A549 (cell line): ENCODE data around the gene ELF3.

Experiments used
- CTCF ChIP-seq: fragments of >200 bp; sonication (Bioruptor Twin); formaldehyde crosslinking; IDR thresholded peaks from 3 replicates; pipeline ENCODE4 v1.5.1; 2016
- FOXS1 ChIP-seq: fragments of 250-450 bp; sonication (Bioruptor Pico); IDR thresholded peaks from 2 replicates; pipeline ENCODE4 v1.5.0; 2020; ENCODE audit warnings: mild to moderate bottlenecking, moderate library complexity
- JUN ChIP-seq, 2 experiments: fragments of >200 bp; sonication (Bioruptor Twin); formaldehyde crosslinking; IDR thresholded peaks; 2 replicates in 1 of 2; 3 replicates in 1 of 2; pipeline ENCODE4 v1.6.1; 2016 to 2017
- POLR2A ChIP-seq: IDR thresholded peaks from 2 replicates; pipeline ENCODE4 v1.6.1; 2012; ENCODE audit warnings: mild to moderate bottlenecking, low read length
- POLR2AphosphoS2 ChIP-seq: conservative IDR thresholded peaks from 2 replicates; pipeline ENCODE4 v1.6.1; 2012; ENCODE audit warnings: low read length, improper control_type of control experiment, inconsistent platforms

GRCh38 chr1:201982623-201983379 lies 27.6 kb upstream of the ELF3 start, which contains the start of gene RNPEP:
- TF ChIP-seq POLR2AphosphoS2: no peak
- TF ChIP-seq CTCF: no peak; the same call in none of the 3 replicates
- TF ChIP-seq POLR2A: peak; percentile 88
- TF ChIP-seq JUN (IDR thresholded peaks at IDR 0.05): peak in 1 of 2 experiments; percentile 73; a peak in 3 of 5 replicates
- TF ChIP-seq FOXS1 (CRISPR knock-in tag): no peak
